HAP-1 (cell line): ENCODE data around the gene CDK16.

Experiments
- DNase-seq, 2 experiments: peaks; one replicate each; pipeline ENCODE4 v3.0.0-alpha.2; 2016 to 2020; ENCODE audit warnings: low spot score in 2 of 2
- H3K27me3 ChIP-seq: fragments of 250-450 bp; sonication (Bioruptor Pico); 2 replicates; pipeline ENCODE4 v1.5.1; 2020; ENCODE audit warnings: low read depth, mild to moderate bottlenecking, moderate library complexity
- H3K36me3 ChIP-seq: fragments of 250-450 bp; sonication (Bioruptor Pico); replicated peaks from 2 replicates; pipeline ENCODE4 v1.5.1; 2020; ENCODE audit warnings: mild to moderate bottlenecking
- H3K4me1 ChIP-seq: fragments of 250-450 bp; sonication (Bioruptor Pico); 2 replicates; pipeline ENCODE4 v1.5.1; 2020; ENCODE audit warnings: mild to moderate bottlenecking
- H3K4me3 ChIP-seq: fragments of 250-450 bp; sonication (Bioruptor Pico); 2 replicates; pipeline ENCODE4 v1.5.1; 2020; ENCODE audit warnings: mild to moderate bottlenecking, moderate library complexity
- H3K9me3 ChIP-seq: fragments of 250-450 bp; sonication (Bioruptor Pico); 2 replicates; pipeline ENCODE4 v1.5.1; 2020; ENCODE audit warnings: mild to moderate bottlenecking, moderate library complexity
- in situ Hi-C: fragments of 300-500 bp; cut with MboI; formaldehyde crosslinking; loops from 3 replicates; pipeline ENCODE4 v1.14.3; 2020; ENCODE audit warnings: low sequenced_read_pairs, inconsistent platforms, mixed read lengths

CDK16 gene

GRCh38 chrX:47231167-47231566 is 12.7 kb downstream of the CDK16 start:
- DNase-seq = no peak
- Histone ChIP-seq H3K4me3 (no peak overlapping the region), H3K36me3 (peaks cover 26% of the 10 kb centered on the region), H3K27me3 (no peaks in the 10 kb centered on the region), H3K4me1 (peaks cover 17% of the 10 kb centered on the region), H3K9me3 (no peaks in the 10 kb centered on the region)
- in situ Hi-C loops = no loop called here

DNA sequence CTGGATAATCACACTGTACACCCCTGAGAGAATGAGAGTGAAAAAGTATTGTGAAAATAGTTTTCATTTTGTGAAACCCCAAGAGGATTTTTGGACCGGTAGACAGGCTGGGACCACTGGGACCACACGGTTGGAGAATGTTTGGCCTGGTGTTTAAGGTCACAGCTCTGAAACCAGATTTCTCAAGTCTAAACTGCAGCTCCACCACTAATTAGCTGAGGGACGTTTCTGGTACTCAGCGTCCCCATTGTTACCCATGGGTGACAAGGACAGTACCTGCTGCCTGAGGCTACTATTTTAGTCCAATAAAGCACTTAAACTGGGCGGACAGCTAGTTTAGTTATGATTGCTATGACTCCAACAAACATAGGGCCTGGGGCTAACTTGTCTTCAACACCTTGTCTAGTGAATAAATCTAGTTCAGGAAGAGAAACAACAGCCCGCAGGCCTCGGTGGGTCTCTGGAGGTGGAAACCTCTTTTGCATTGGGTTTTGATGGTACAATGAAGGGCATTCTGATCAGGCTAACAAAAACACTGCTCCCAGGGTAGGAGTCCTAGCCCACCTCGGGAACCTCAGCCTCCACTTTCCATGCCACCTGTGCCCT is 13.8 kb downstream of the CDK16 start:
- DNase-seq = peak in 1 of 2 experiments; percentile 19
- peaks cover 15% of the 10 kb centered on the region for H3K36me3 ChIP-seq
- H3K4me3 ChIP-seq = peak overlapping the region; percentile 73
- H3K27me3 ChIP-seq = no peaks in the 10 kb centered on the region
- in situ Hi-C loops = no loop called here
- peaks cover 17% of the 10 kb centered on the region for H3K4me1 ChIP-seq
- H3K9me3 ChIP-seq = no peaks in the 10 kb centered on the region

DNA sequence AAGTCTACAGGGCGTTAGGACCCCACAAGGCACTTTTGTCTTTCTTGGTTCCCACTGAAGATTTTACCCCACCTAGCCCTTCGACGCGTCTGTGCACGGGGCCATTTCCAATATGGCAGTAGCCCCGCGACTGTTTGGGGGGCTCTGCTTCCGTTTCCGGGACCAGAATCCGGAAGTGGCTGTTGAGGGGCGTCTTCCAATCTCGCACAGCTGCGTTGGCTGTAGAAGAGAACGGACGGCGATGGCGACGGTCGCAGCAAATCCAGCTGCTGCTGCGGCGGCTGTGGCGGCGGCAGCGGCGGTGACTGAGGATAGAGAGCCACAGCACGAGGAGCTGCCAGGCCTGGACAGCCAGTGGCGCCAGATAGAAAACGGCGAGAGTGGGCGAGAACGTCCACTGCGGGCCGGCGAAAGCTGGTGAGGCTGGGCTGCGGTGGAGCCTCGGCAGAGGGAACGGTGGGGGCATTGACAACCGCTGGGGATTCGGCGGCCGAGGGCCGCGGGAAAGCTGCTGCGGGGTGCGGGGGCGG is 14.4 kb downstream of the CDK16 start, which contains the start of gene USP11:
Gene USP11, plus strand, starts transcription at position 207 of the 530 bp plus-strand sequence. Its CDS starts 35 bp downstream, at position 242.
- Histone ChIP-seq H3K4me3 (peak within 1 kb of the TSS; percentile 73), H3K36me3 (peaks cover 11% of the 10 kb centered on the region), H3K4me1 (peaks cover 17% of the 10 kb centered on the region), H3K27me3 (no peaks in the 10 kb centered on the region), H3K9me3 (no peaks in the 10 kb centered on the region)
- in situ Hi-C loops = no loop called here
- peak; percentile 61 to 79 for DNase-seq

DNA sequence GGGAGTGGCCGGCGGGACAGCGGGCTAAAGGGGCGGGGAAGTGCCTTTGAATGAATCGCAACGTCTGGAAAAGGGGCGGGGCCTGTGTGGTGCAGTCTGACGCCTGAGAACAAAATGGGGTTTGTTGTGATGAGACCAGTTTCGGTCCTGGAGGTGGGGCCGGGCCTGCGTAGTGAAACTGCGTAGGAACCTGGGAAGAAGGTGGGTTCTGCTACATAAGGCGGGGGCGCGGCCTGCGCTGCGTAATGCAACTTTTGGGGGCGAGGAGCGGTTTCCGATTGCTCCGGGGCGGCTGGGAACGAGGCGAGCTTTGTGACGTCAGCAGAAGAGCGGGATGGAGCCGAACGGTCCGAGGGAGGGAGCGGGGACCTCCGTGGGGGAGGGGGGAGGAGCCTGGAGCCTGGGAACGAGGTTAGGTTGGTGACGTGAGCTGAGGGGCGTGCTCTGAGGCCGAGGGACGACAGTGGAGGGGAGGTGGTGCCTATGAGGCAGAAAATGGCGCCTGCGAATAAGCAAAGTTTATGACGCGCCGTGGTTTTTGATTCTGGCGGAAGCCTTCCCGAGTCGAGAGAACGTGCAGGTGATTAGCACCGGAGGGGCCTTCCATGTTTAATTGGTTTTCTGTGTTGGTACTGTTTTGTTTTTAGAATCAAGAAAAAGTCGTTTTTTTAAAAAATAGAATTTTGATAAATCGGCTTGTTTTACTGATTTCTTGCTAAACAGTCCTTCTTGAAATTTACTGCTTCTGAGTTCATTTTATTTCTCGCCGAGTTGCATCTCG is 15.0 kb downstream of the CDK16 start:
- DNase-seq = peak; percentile 97 to 98
- Histone ChIP-seq H3K4me3 (peak overlapping the region; percentile 73), H3K36me3 (peaks cover 5% of the 10 kb centered on the region), H3K9me3 (no peaks in the 10 kb centered on the region), H3K4me1 (peaks cover 17% of the 10 kb centered on the region), H3K27me3 (no peaks in the 10 kb centered on the region)
- in situ Hi-C loops = no loop called here

- no peaks in the 10 kb centered on the region for H3K27me3 ChIP-seq
- DNase-seq = no peak
- peaks cover 17% of the 10 kb centered on the region for H3K4me1 ChIP-seq
- no peaks in the 10 kb centered on the region for H3K9me3 ChIP-seq
- peak overlapping the region; percentile 73 for H3K4me3 ChIP-seq
- in situ Hi-C loops = no loop called here
- peaks cover under 1% of the 10 kb centered on the region; the same call in 1 of the 2 replicates for H3K36me3 ChIP-seq
These were observed 16.1 kb downstream of the CDK16 start for GRCh38 chrX:47234583-47234982.

- peaks cover 7% of the 10 kb centered on the region for H3K36me3 ChIP-seq
- no peaks in the 10 kb centered on the region for H3K27me3 ChIP-seq
- H3K9me3 ChIP-seq = no peaks in the 10 kb centered on the region
- H3K4me3 ChIP-seq = no peak overlapping the region
- in situ Hi-C loops = no loop called here
- no peak for DNase-seq
- peaks cover 17% of the 10 kb centered on the region for H3K4me1 ChIP-seq
These were observed 17.2 kb downstream of the CDK16 start for GRCh38 chrX:47235691-47236103.

GRCh38 chrX:47239199-47239598 is 20.7 kb downstream of the CDK16 start:
- Histone ChIP-seq H3K36me3 (peaks cover 37% of the 10 kb centered on the region), H3K4me3 (no peak overlapping the region), H3K9me3 (no peaks in the 10 kb centered on the region), H3K27me3 (no peaks in the 10 kb centered on the region), H3K4me1 (peaks cover 5% of the 10 kb centered on the region; the same call in 1 of the 2 replicates)
- no peak for DNase-seq
- in situ Hi-C loops = no loop called here

DNA sequence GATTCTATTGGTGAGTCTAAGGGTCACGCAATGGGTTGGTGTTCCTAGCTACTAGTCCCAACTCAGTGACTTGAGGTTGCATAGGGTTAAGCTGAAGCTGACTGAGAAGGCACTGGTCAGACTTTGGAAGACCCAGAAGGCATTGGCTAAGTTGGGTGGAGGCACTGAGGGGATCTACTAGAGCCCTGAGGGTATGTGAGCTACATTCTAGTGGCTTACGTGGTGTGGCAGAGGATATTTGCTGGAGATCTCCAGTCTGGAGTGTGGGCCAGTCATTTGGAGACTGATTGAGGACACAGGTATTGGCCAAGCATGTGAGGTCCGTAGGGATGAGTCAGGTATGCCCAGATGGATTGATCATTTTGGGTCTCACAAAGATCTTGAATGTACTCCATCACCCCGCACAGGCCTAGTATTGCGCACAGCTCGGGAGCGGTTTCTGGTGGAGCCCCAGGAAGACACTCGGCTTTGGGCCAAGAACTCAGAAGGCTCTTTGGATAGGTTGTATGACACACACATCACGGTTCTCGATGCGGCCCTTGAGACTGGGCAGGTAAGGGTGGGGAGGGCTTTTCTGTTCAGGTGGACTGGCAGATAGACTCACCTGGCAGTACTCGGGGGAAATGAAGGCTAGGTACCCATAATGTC is 21.5 kb downstream of the CDK16 start:
- no peaks in the 10 kb centered on the region for H3K9me3 ChIP-seq
- no peak overlapping the region for H3K4me3 ChIP-seq
- peaks cover 43% of the 10 kb centered on the region for H3K36me3 ChIP-seq
- no peak for DNase-seq
- in situ Hi-C loops = no loop called here
- H3K27me3 ChIP-seq = no peaks in the 10 kb centered on the region
- no peaks in the 10 kb centered on the region for H3K4me1 ChIP-seq

- Histone ChIP-seq H3K27me3 (no peaks in the 10 kb centered on the region), H3K9me3 (no peaks in the 10 kb centered on the region), H3K4me1 (no peaks in the 10 kb centered on the region), H3K4me3 (no peak overlapping the region), H3K36me3 (peaks cover 43% of the 10 kb centered on the region)
- DNase-seq = no peak
- in situ Hi-C loops = no loop called here
These were observed 22.1 kb downstream of the CDK16 start for GRCh38 chrX:47240619-47241018.

DNA sequence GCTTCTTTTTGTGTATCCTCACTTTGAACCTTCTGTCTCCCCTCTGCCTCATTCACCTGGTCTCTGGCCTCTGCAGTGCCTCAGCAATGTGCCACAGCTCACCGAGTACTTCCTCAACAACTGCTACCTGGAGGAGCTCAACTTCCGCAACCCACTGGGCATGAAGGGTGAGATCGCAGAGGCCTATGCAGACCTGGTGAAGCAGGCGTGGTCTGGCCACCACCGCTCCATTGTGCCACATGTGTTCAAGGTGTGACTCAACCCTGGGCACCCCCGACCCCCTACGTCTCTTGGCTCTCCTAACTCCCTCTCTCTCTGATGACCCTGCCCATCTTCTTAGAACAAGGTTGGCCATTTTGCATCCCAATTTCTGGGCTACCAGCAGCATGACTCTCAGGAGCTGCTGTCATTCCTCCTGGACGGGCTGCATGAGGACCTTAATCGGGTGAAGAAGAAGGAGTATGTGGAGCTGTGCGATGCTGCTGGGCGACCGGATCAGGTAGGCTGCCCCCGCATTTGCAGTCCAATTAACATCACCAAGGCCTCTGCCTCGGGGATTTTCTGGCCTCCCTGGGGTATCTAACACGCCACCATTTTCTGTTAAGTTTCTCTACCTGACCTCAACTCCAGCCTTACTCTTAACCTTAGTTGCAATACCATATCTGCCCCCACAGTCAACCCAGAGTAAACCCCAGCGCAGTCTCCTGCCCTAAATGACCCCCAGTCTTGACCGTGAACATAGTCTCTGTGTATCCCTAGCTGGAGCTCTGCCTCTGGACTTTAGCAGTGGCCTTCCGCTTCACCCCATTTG is 22.9 kb downstream of the CDK16 start:
- Histone ChIP-seq H3K9me3 (no peaks in the 10 kb centered on the region), H3K27me3 (no peaks in the 10 kb centered on the region), H3K36me3 (peaks cover 49% of the 10 kb centered on the region), H3K4me1 (no peaks in the 10 kb centered on the region), H3K4me3 (no peak overlapping the region)
- in situ Hi-C loops = no loop called here
- no peak for DNase-seq

GRCh38 chrX:47242321-47242720 is 23.8 kb downstream of the CDK16 start:
- Histone ChIP-seq H3K9me3 (no peaks in the 10 kb centered on the region), H3K36me3 (peaks cover 52% of the 10 kb centered on the region), H3K4me1 (no peaks in the 10 kb centered on the region), H3K27me3 (no peaks in the 10 kb centered on the region), H3K4me3 (no peak overlapping the region)
- no peak for DNase-seq
- in situ Hi-C loops = no loop called here

- no peaks in the 10 kb centered on the region for H3K27me3 ChIP-seq
- no peak for DNase-seq
- no peaks in the 10 kb centered on the region for H3K9me3 ChIP-seq
- in situ Hi-C loops = no loop called here
- no peak overlapping the region for H3K4me3 ChIP-seq
- no peaks in the 10 kb centered on the region for H3K4me1 ChIP-seq
- peaks cover 56% of the 10 kb centered on the region for H3K36me3 ChIP-seq
These were observed 24.9 kb downstream of the CDK16 start for GRCh38 chrX:47243351-47243750.

GRCh38 chrX:47244676-47245075 is 26.2 kb downstream of the CDK16 start:
- H3K9me3 ChIP-seq = no peaks in the 10 kb centered on the region
- H3K27me3 ChIP-seq = no peaks in the 10 kb centered on the region
- H3K4me3 ChIP-seq = no peak overlapping the region
- no peaks in the 10 kb centered on the region for H3K4me1 ChIP-seq
- in situ Hi-C loops = no loop called here
- DNase-seq = no peak
- peaks cover 54% of the 10 kb centered on the region for H3K36me3 ChIP-seq
